Endothelial cell (in vitro differentiated cells): ENCODE data around the gene JAK1. TPM values are rescaled to one million over a fixed set of nuclear protein-coding genes. Genes with fewer than 3 reads are reported as not detected.

Experiments used
- DNase-seq: peaks from one replicate; pipeline ENCODE4 v3.0.0; 2021; ENCODE audit warnings: low spot score
- H3K27ac Mint-ChIP-seq: one replicate; pipeline ENCODE4 v1.8.0; 2021; ENCODE audit warnings: mixed read lengths, inconsistent platforms; ENCODE audit not compliant: unreplicated experiment
- H3K27me3 Mint-ChIP-seq: one replicate; pipeline ENCODE4 v1.8.0; 2021; ENCODE audit warnings: mild to moderate bottlenecking, moderate library complexity, mixed read lengths, inconsistent platforms; ENCODE audit not compliant: unreplicated experiment
- H3K36me3 Mint-ChIP-seq: one replicate; pipeline ENCODE4 v1.8.0; 2021; ENCODE audit warnings: mild to moderate bottlenecking, low read depth, mixed read lengths, inconsistent platforms; ENCODE audit not compliant: unreplicated experiment
- H3K4me1 Mint-ChIP-seq: one replicate; pipeline ENCODE4 v1.8.0; 2021; ENCODE audit warnings: mild to moderate bottlenecking, mixed read lengths, inconsistent platforms; ENCODE audit not compliant: unreplicated experiment
- H3K4me3 Mint-ChIP-seq: one replicate; pipeline ENCODE4 v1.8.0; 2021; ENCODE audit warnings: mild to moderate bottlenecking, mixed read lengths, inconsistent platforms; ENCODE audit not compliant: unreplicated experiment
- H3K9me3 Mint-ChIP-seq: one replicate; pipeline ENCODE4 v1.8.0; 2021; ENCODE audit warnings: mixed read lengths, inconsistent platforms; ENCODE audit not compliant: unreplicated experiment
- total RNA-seq: library from RNA; stranded (reverse); fragmentation: NEBNext Ultra II Directional; extraction: Animal tissue kit (Norgen Biotek cat#: 25700); gene quantifications from one replicate; pipeline ENCODE4 v1.2.1, GENCODE V29; 2021; ENCODE audit not compliant: unreplicated experiment
- TF ChIP-seq, protein P1 (sequence below): fragments of 200-600 bp; sonication (generic); IDR thresholded peaks from one replicate; pipeline ENCODE4 v1.5.0; 2021; ENCODE audit warnings: antibody characterized with exemption; ENCODE audit not compliant: unreplicated experiment

JAK1 gene
- total RNA-seq, 1 donor from 2014 or later, result 202 TPM

DNA sequence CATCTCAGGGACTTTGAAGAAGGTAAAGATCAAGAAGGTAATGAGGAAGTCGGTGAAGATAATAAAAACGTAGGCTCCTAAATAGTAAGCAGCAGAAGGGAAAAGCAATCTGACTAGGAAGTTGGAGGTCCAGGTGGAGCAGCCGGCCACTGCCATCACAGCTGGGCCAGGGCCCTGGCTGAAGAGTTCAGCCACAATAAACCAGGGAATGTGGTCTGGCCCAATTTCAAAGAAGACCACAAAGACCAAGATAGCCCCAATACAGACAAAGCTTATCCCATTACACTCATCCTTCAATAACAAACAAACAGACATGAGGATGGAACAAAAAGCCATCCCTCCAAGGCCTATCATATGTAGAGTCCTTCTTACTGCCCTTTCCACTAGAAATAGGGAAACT lies 18.4 kb upstream of the JAK1 start:
- Mint-ChIP-seq H3K27me3 (no peaks in the 10 kb centered on the region), H3K27ac (no peak overlapping the region)

DNA sequence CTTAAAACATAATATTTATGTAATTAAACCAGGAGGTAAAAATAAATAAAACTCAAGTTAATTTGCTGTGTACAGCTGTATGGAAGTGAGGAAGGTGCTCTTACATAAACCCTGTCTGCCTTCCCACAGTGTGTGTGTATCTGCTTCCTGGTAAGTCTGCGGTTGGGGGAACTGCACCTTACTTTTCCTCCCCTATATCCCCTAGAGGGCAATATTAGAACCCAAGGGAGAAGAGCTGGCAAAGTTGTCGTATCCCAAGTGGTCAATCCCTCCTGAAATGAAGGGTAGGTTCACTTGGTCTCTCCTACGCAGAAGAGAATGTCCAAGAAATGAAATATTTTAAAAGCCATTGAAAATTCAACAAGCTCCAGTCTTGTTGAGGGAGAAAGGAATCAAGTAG lies 17.8 kb upstream of the JAK1 start:
- H3K4me3 Mint-ChIP-seq, result no peak overlapping the region
- no peaks in the 10 kb centered on the region for H3K36me3 Mint-ChIP-seq
- TF ChIP-seq, protein P1, sequence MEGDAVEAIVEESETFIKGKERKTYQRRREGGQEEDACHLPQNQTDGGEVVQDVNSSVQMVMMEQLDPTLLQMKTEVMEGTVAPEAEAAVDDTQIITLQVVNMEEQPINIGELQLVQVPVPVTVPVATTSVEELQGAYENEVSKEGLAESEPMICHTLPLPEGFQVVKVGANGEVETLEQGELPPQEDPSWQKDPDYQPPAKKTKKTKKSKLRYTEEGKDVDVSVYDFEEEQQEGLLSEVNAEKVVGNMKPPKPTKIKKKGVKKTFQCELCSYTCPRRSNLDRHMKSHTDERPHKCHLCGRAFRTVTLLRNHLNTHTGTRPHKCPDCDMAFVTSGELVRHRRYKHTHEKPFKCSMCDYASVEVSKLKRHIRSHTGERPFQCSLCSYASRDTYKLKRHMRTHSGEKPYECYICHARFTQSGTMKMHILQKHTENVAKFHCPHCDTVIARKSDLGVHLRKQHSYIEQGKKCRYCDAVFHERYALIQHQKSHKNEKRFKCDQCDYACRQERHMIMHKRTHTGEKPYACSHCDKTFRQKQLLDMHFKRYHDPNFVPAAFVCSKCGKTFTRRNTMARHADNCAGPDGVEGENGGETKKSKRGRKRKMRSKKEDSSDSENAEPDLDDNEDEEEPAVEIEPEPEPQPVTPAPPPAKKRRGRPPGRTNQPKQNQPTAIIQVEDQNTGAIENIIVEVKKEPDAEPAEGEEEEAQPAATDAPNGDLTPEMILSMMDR, result no peak
- no peak for DNase-seq
- H3K9me3 Mint-ChIP-seq, result no peaks in the 10 kb centered on the region
- peaks cover 22% of the 10 kb centered on the region for H3K4me1 Mint-ChIP-seq
- H3K27me3 Mint-ChIP-seq, result no peaks in the 10 kb centered on the region
- H3K27ac Mint-ChIP-seq, result no peak overlapping the region

More for the DNA sequence above, 18.4 kb upstream of the JAK1 start:
- DNase-seq, result no peak
- H3K9me3 Mint-ChIP-seq, result no peaks in the 10 kb centered on the region
- peaks cover 22% of the 10 kb centered on the region for H3K4me1 Mint-ChIP-seq
- H3K4me3 Mint-ChIP-seq, result no peak overlapping the region
- H3K36me3 Mint-ChIP-seq, result no peaks in the 10 kb centered on the region
- TF ChIP-seq, protein P1, result no peak

DNA sequence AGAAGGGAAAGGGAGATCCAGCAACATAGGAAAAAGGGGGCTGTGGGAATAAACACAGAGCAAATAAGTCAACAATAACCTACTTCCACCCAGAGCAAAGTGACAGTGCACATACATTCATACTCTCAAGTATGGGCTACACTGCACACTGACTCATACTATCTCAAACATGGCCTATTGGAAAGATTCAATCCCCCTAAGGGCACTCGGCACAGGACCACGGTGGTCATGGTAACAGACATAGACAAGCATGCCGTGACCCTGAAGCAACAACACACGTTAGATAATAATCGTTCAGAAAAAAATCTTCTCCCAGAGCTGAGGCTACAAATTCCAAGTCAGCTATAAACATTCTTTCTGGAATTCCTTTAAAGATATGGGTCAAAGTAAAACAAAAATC lies 16.8 kb upstream of the JAK1 start:
- H3K36me3 Mint-ChIP-seq, result no peaks in the 10 kb centered on the region
- TF ChIP-seq, protein P1, result no peak
- no peaks in the 10 kb centered on the region for H3K27me3 Mint-ChIP-seq
- no peak for DNase-seq
- H3K4me1 Mint-ChIP-seq, result peaks cover 20% of the 10 kb centered on the region
- no peak overlapping the region for H3K4me3 Mint-ChIP-seq
- H3K27ac Mint-ChIP-seq, result no peak overlapping the region
- H3K9me3 Mint-ChIP-seq, result no peaks in the 10 kb centered on the region

DNA sequence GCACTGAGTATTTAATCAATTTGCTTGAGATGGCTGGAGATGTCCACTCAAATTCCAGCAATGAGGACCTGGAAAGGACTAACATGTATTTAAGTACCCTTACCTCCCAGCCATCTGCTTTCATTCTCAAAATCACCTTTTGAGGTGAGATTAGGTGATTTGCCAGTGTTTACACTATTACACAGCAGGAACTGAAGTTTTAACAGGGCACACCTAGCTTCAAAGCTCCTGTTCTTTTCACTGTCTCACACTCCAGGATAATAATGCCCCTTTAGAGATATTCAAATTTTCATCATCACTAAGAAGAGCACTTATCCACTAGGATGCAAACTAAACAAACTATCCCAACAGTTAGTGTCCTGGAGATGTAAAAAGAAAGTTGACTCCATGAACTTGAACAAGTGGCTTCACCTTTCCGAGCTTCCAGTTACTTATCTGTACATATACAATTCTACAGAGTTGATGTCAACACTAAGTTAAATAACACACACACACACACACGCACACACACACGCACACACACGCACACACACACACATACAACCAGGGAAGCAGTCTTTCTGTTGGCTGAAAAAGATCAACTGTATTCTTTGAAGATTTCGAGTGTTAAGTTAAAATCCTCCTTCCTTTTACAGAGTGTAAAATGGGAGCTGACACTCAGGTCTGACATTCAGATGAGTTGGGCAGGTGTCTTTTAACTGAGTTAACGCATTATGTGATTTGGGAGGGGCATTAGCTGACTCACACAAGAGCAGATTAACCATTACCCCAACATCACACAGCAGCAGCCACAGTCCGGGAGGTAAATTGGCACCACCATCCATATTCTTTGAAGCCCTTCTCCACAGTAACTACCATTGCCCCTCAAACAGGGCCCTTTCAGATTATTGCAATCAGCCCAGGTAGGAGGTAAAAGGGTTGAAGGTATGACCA lies 15.5 kb upstream of the JAK1 start:
- H3K27me3 Mint-ChIP-seq, result no peaks in the 10 kb centered on the region
- H3K4me3 Mint-ChIP-seq, result no peak overlapping the region
- H3K36me3 Mint-ChIP-seq, result no peaks in the 10 kb centered on the region
- no peaks in the 10 kb centered on the region for H3K9me3 Mint-ChIP-seq
- no peak overlapping the region for H3K27ac Mint-ChIP-seq
- no peak for DNase-seq
- TF ChIP-seq, protein P1, result no peak
- peaks cover 9% of the 10 kb centered on the region for H3K4me1 Mint-ChIP-seq
